Stimulated activated CD8-positive, alpha-beta memory T cell treated with anti-CD3 and anti-CD28 coated beads, Interleukin-12 subunit alpha, Interleukin-12 subunit beta, amount 100 ng/mL, for 24 hours (primary cell): ENCODE data around the gene DNAI4.
"Not testable (repeated sequence)": the region's sequence is repeated elsewhere in the genome, so short reads cannot be mapped to it uniquely, and the experiment has no call there.

ENCODE experiments used
- DNase-seq: peaks from one replicate; pipeline ENCODE4 v3.0.0-alpha.2; 2020; ENCODE audit errors: extremely low read depth

DNAI4 gene

DNA sequence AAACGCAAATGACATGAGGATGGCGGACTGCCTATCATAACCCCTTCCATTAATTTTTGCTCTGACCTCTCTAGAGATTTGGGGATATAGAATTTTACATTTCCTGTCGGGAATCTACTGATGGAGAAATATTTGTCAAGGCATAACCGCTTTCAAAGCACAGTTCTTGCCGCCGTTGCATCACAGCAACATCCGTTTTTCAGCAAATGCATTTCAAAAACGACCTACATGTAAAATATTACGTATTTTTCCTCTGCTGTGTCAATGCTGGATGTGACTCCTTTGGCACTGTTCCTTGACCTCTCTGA lies 5.0 kb upstream of the DNAI4 start:
- DNase-seq, result no peak

- no peak for DNase-seq
Measured at GRCh38 chr1:66929146-66929688, 4.6 kb upstream of the DNAI4 start.

DNA sequence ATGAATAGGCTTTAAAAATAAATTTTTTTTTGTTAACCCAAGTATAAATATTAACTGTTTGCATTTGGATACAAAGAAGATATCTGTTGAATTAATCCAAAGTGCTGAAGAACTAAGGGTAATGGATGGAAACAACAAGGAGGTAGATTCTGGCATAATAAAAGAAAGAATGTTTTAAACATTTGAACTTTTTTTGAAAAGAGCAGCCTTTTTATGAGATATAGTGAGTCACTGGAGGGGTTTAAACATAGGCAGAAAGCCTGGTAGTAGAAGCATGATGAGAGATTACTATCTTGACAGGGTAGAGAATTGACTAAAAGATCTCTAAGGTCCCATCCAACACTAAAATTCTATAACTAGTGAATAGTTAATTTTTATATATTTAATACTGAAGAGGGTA lies 2.9 kb upstream of the DNAI4 start:
- DNase-seq, result no peak

DNA sequence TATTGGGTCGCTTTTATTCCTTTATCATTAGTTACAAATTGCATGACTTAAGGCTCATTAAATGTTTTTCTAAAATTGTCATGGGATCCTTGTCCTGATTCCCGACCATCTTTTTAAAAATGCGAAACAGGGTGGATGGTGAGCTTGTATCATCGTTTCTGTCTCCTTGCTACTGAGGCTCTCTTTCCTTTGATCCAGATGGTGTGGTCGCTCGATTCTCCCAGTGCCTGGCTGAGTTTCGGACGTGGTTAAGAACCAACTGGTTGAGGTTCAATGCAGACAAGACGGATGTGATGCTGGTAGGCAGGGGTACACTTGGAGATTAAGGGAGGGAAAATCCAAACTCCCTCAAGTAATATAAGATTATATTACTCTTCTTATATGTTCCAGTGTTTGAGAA lies 1.3 kb upstream of the DNAI4 start:
- DNase-seq, result no peak

DNA sequence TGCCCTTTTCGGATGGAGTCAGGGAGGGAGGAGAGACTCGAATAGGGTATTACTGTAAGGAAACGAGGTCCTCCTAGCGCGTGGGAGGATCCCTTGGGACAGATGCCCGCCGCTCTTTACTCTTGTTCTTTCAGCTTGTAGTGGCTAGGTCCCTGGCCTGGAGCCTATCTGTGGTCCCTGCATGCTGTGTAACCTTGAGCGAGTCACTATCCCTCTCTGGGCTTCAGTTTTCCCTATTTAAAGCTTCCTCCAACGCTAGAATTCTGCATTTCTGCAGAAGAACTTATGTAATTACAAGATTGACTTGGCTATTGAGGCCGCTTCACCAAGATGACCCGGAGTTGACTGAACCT lies 878 bp upstream of the DNAI4 start:
- no peak for DNase-seq

DNA sequence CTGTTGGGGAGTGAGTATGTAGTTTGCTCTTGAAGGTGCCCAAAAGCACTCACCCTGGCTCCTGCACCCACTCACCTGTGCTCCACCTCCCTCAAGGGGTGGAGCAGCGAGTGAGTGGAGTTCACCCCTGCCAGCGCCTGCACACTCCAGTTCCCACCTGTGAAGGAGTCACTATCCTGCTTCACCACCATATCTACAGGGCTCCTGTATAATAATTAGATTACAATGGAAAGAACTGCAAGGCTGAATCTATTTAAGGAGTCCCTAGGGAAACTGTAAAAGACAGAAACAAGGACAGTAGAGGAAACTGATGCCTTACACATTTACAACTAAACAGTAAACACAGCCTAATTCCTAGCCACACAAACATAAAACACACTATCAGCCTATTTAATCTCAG lies 4.1 kb downstream of the DNAI4 start:
- DNase-seq, result no peak

- DNase-seq, result no peak
Measured at GRCh38 chr1:66919828-66920227, 4.8 kb downstream of the DNAI4 start.

DNA sequence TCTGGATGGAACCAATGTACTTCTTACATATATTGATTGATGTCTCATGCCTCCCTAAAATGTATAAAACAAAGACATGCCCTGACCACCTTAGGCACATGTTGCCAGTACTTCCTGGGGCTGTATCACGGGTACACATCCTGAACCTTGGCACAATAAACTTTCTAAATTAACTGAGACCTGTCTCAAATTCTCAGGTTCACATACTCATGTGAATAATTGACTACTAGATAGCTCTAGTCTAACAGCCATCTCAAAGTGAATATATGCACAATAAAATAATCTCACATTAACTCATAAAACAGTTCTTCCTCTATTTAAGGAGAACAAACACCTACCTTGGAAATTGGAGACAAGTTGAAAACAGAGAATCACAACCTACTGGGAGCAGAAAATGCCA lies 5.6 kb downstream of the DNAI4 start:
- no peak for DNase-seq

- DNase-seq, result no peak
Measured at GRCh38 chr1:66917476-66917875, 7.2 kb downstream of the DNAI4 start.

DNA sequence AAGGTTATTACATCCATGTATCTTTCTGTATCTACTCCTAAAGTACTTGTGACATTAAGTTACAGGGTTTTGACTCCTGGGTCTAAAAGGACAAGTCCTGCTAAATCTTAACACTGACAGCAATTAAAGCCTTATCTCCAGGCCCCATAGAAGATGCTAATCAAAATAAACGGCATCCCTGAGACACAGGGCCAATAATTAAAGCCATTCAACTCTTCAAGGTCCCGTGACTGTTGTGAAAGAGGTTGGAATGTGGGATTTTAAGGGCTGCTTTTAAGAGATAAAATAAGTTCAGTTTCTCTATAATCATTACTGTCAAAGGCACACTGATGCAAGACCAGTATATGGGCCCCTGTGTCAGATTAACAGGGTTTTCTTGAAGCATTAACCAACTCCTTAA lies 8.3 kb downstream of the DNAI4 start:
- DNase-seq, result no peak

DNA sequence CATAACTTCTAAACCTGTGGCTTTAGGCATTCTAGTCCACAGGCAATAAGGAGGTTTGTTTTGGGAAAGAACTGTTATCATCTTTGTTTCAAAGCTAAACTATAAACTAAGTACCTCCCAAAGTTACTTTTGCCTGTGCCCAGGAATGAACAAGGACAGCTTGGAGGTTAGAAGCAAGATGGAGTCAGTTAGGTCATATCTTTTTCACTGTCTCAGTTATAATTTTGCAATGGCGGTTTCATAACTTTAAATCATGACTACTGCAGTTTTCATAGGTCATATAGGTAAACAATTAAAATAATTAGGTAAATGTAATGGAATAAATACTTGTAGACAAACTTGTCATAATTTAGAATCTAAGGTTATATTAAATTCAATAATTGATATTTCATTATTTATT lies 9.5 kb downstream of the DNAI4 start:
- DNase-seq, result not testable (repeated sequence)

- no peak for DNase-seq
Measured at GRCh38 chr1:66893712-66894111, 30.9 kb downstream of the DNAI4 start.

- no peak for DNase-seq
Measured at GRCh38 chr1:66890621-66891020, 34.0 kb downstream of the DNAI4 start.

DNA sequence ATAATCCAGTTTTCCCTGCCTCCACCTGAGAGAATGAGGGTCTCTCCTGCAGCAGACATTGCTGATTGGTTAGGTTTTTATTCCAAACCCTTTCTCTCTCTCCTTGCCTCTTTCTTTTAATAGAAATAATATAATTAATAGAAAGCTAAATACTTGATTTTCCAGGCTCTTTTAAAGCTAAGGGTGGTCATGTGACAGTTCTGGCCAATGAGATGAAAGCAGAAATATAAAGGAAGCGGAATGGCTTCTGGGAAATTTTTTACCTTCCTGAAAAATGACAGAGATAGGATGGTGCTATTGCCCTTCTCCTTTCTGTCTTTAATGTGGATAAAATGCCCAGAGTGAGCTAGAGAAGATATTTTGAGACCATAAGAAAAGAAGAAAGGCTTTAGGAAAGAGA lies 35.6 kb downstream of the DNAI4 start:
- DNase-seq, result no peak

DNA sequence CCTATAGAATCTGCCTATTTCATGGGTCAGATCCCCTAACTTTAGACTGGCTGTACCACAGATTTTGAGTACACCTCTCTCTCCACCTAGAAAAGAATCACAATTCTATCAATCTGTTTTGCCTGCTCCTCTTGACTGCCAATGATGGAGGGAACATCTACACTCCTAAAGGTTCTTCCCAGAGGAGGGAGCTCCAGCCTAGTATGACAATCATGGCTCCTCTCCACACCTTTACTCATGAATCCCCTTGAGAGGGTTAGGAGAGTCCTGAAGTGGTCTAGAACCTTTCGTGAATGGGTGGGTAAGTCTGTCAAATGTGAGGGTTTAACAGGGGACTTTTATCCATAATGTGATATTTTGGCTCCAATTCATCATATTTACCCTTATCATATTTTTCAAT lies 48.0 kb downstream of the DNAI4 start:
- no peak for DNase-seq

GRCh38 chr1:66873111-66873510 lies 51.5 kb downstream of the DNAI4 start:
- no peak for DNase-seq

GRCh38 chr1:66872024-66872423 lies 52.6 kb downstream of the DNAI4 start:
- DNase-seq, result not testable (repeated sequence)

- no peak for DNase-seq
Measured at GRCh38 chr1:66867501-66867900, 57.2 kb downstream of the DNAI4 start.

GRCh38 chr1:66860529-66860928 lies 64.1 kb downstream of the DNAI4 start:
- no peak for DNase-seq

GRCh38 chr1:66853379-66853778 lies 71.3 kb downstream of the DNAI4 start:
- DNase-seq, result no peak

DNA sequence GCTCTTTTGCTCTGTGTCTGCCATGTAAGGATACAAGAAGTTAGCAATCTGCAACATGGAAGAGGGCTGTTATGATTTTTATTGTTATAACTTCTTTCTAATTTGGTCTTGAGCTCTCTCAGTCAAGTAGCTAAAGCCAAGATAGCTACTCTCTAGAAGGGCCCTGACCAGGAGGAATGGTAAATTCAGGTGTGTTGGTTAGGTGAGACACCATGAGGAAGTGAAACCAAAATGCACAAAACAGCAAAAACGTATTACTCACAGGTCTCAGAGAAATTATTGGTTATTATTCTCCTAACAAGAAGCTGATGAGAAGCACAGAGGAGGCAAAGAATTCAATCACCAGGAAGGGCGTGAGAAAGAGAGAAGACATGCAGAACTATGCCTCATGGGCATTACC lies 71.8 kb downstream of the DNAI4 start:
- no peak for DNase-seq

DNA sequence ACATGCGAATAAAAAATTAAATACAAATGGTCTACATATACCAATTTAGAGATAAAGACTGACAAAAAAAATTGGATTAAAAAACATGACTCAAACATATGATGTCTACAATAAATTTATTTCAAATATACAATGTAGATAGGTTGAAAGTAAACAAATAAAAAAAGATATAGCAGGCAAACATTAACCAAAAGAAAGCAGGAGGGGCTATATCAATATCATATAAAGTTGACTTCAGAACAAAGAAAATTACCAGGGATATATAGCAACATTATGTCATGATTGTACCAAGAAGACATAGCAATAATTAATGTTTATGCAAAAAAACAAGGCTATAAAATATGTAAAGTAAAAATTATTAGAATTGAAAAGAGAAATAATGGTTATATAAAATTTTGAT lies 73.7 kb downstream of the DNAI4 start:
- no peak for DNase-seq

DNA sequence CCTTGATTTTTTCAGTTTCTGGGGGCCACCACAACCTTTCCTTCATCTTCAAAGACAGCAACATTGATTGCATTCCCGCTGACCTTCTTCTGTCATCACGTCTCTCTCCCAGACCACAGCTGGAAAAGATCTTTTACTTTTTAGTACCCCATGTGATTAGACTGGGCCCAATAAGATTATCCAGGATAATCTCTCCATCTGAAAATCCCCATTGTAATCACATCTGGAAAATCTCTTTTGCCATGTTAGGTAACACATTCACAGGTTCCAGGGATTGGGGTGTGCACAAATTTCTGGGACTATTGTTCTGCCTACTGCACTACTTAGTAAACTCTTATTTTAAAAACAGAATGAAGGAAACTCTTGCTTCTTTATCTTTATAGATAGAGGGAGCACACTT lies 76.5 kb downstream of the DNAI4 start:
- DNase-seq, result no peak

DNA sequence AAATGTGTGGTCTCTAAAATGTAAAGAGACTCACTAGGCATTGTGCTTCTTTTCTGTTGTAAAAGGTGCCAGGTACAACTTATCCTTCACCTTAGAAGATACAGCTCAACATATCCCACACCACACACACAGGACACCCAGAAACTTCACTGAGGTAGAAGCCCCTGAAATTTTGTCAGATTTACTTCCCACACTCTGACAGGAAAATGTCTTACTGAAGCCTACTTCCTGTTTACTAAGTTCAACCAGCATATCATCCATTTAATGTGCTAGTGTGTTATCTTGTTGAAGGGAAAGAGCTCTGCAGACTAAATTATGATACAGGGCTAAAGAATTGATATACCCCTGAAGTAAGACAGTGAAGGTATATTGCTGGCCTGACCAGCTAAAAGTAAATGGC lies 83.7 kb downstream of the DNAI4 start:
- DNase-seq, result no peak

- no peak for DNase-seq
Measured at GRCh38 chr1:66834926-66835325, 89.7 kb downstream of the DNAI4 start.
